Loucy (cell line): ENCODE results near the gene PREX1.

ENCODE experiments used
- H2AFZ ChIP-seq: fragments of 200-600 bp; sonication (generic); 2 replicates; pipeline ENCODE4 v1.6.0; 2016; ENCODE audit warnings: antibody characterized with exemption, mild to moderate bottlenecking, low read length, moderate library complexity
- H3F3A ChIP-seq: fragments of 200-600 bp; 2 replicates; pipeline ENCODE4 v1.6.0; 2016; ENCODE audit warnings: antibody characterized with exemption, low read depth, mild to moderate bottlenecking
- H3K27me3 ChIP-seq: fragments of 200-600 bp; sonication (generic); 2 replicates; pipeline ENCODE4 v1.6.1; 2014; ENCODE audit warnings: low read length, mild to moderate bottlenecking; ENCODE audit not compliant: insufficient read depth, poor library complexity, severe bottlenecking
- H3K36me3 ChIP-seq: fragments of 200-600 bp; sonication (generic); 2 replicates; pipeline ENCODE4 v1.6.1; 2016; ENCODE audit warnings: low read length; ENCODE audit not compliant: insufficient read depth
- H3K4me1 ChIP-seq: fragments of 200-600 bp; sonication (generic); 2 replicates; pipeline ENCODE4 v1.5.1; 2014; ENCODE audit warnings: low read length, mild to moderate bottlenecking; ENCODE audit not compliant: insufficient read depth, poor library complexity, severe bottlenecking
- H3K4me2 ChIP-seq: fragments of 200-600 bp; sonication (generic); 2 replicates; pipeline ENCODE4 v1.6.0; 2014; ENCODE audit warnings: antibody characterized with exemption, low read length, low read depth, mild to moderate bottlenecking; ENCODE audit not compliant: poor library complexity, severe bottlenecking
- H3K4me3 ChIP-seq: fragments of 200-600 bp; sonication (generic); 2 replicates; pipeline ENCODE4 v1.5.1; 2014; ENCODE audit warnings: low read length, mild to moderate bottlenecking, mixed read lengths; ENCODE audit not compliant: poor library complexity, severe bottlenecking
- H3K79me2 ChIP-seq: fragments of 200-600 bp; sonication (generic); 2 replicates; pipeline ENCODE4 v1.6.1; 2014; ENCODE audit warnings: low read length; ENCODE audit not compliant: insufficient read depth
- H3K9ac ChIP-seq: fragments of 200-600 bp; sonication (generic); 2 replicates; pipeline ENCODE4 v1.6.0; 2014; ENCODE audit warnings: mild to moderate bottlenecking, low read depth, low read length, moderate library complexity; ENCODE audit not compliant: poor library complexity, severe bottlenecking
- H3K9me2 ChIP-seq: fragments of 200-600 bp; sonication (generic); replicated peaks from 2 replicates; pipeline ENCODE4 v1.6.1; 2016; ENCODE audit warnings: low read depth, low read length, mixed read lengths
- H3K9me3 ChIP-seq: fragments of 200-600 bp; sonication (generic); 2 replicates; pipeline ENCODE4 v1.6.1; 2014; ENCODE audit warnings: mild to moderate bottlenecking, antibody characterized with exemption, low read length, low read depth; ENCODE audit not compliant: insufficient read depth
- H4K20me1 ChIP-seq: fragments of 200-600 bp; sonication (generic); 2 replicates; pipeline ENCODE4 v1.6.0; 2014; ENCODE audit warnings: antibody characterized with exemption, low read length, mild to moderate bottlenecking; ENCODE audit not compliant: insufficient read depth, poor library complexity, severe bottlenecking
- CTCF ChIP-seq: fragments of 200-600 bp; sonication (generic); conservative IDR thresholded peaks from 2 replicates; pipeline ENCODE4 v1.5.1; 2014; ENCODE audit warnings: mild to moderate bottlenecking, antibody characterized with exemption, low read length
- EZH2phosphoT487 ChIP-seq: fragments of 200-600 bp; IDR thresholded peaks from 2 replicates; pipeline ENCODE4 v1.6.1; 2018; ENCODE audit warnings: antibody characterized with exemption, mild to moderate bottlenecking, moderate library complexity, borderline replicate concordance

Gene PREX1

GRCh38 chr20:48596334-48596898 lies 231.4 kb downstream of the PREX1 start:
- Histone ChIP-seq H3K36me3 (no peaks in the 10 kb centered on the region), H4K20me1 (no peaks in the 10 kb centered on the region), H3K4me2 (no peak overlapping the region), H3K9me2 (no peaks in the 10 kb centered on the region), H2AFZ (no peak overlapping the region), H3K9ac (no peak overlapping the region), H3K4me1 (no peaks in the 10 kb centered on the region), H3K27me3 (no peaks in the 10 kb centered on the region), H3F3A (no peaks in the 10 kb centered on the region), H3K9me3 (no peaks in the 10 kb centered on the region), H3K4me3 (no peak overlapping the region), H3K79me2 (no peaks in the 10 kb centered on the region)
- TF ChIP-seq CTCF, result no peak
- no peak for TF ChIP-seq EZH2phosphoT487

GRCh38 chr20:48595495-48596333 lies 232.1 kb downstream of the PREX1 start:
- Histone ChIP-seq H3K9ac (no peak overlapping the region), H3K4me3 (no peak overlapping the region), H3K4me1 (no peaks in the 10 kb centered on the region), H3F3A (no peaks in the 10 kb centered on the region), H2AFZ (no peak overlapping the region), H4K20me1 (no peaks in the 10 kb centered on the region), H3K9me3 (no peaks in the 10 kb centered on the region), H3K9me2 (no peaks in the 10 kb centered on the region), H3K4me2 (no peak overlapping the region), H3K27me3 (no peaks in the 10 kb centered on the region), H3K36me3 (no peaks in the 10 kb centered on the region), H3K79me2 (no peaks in the 10 kb centered on the region)
- TF ChIP-seq EZH2phosphoT487, result no peak
- TF ChIP-seq CTCF, result no peak

- H3K4me2 ChIP-seq, result no peak overlapping the region
- no peaks in the 10 kb centered on the region for H3K27me3 ChIP-seq
- H4K20me1 ChIP-seq, result no peaks in the 10 kb centered on the region
- no peaks in the 10 kb centered on the region for H3F3A ChIP-seq
- H3K4me1 ChIP-seq, result no peaks in the 10 kb centered on the region
- no peaks in the 10 kb centered on the region for H3K79me2 ChIP-seq
- H3K9me2 ChIP-seq, result no peaks in the 10 kb centered on the region
- H2AFZ ChIP-seq, result no peak overlapping the region
- no peaks in the 10 kb centered on the region for H3K36me3 ChIP-seq
- TF ChIP-seq EZH2phosphoT487 (no peak), CTCF (no peak)
- no peaks in the 10 kb centered on the region for H3K9me3 ChIP-seq
- no peak overlapping the region for H3K4me3 ChIP-seq
- H3K9ac ChIP-seq, result no peak overlapping the region
Measured at GRCh38 chr20:48594533-48594932, 233.3 kb downstream of the PREX1 start.
